ENCODE measurements around the gene IL17RE. TPM values are rescaled to one million over a fixed set of nuclear protein-coding genes. Genes with fewer than 3 reads are reported as not detected.

Gene IL17RE
- total and polyA plus RNA-seq, 2 of the 13 experiments (the other 11 are each of a cell fraction or from before 2014, with no cell fraction given): 14.5 to 24.1 TPM

DNA sequence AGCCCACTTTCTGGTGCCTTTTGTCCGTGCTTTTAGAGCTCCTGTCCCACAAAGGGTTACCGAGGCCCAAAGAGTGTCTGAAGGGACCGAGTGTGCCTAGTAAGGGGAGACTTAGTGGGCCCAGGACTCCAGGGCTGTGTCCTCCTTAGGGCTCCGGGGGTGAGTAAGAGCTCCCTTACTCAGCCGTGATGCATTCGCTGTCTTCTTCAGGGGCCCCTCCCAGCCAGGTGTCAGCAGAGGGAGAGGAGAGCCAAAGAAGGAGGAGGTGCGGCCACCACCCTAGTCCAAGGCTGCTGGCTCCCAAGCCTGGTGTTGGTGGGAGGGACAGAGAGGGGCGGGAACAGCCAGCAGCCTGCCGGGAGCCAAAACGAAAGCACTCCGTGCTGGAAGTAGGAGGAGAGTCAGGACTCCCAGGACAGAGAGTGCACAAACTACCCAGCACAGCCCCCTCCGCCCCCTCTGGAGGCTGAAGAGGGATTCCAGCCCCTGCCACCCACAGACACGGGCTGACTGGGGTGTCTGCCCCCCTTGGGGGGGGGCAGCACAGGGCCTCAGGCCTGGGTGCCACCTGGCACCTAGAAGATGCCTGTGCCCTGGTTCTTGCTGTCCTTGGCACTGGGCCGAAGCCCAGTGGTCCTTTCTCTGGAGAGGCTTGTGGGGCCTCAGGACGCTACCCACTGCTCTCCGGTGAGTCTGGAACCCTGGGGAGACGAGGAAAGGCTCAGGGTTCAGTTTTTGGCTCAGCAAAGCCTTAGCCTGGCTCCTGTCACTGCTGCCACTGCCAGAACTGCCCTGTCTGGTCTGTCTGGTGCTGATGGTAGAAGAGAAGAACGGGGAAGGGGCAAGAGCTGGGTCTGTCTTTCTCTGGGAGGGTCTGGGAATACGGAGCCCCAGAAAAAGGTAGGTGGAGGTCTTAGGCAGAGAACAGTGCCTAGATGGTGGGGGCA is 14.4 kb downstream of the IL17RE start, which contains the start of gene IL17RC (continued):
- TF ChIP-seq SRF (IDR thresholded peaks at IDR 0.05; ENCODE audit: low read depth, low read length) (no peak), ARHGAP35 (CRISPR knock-in tag; IDR thresholded peaks at IDR 0.05; ENCODE audit: borderline replicate concordance) (no peak), MIER3 (CRISPR knock-in tag; IDR thresholded peaks at IDR 0.05; ENCODE audit: borderline replicate concordance) (no peak), JUNB (CRISPR knock-in tag; IDR thresholded peaks at IDR 0.05; ENCODE audit: borderline replicate concordance) (no peak), ZIK1 (CRISPR knock-in tag; IDR thresholded peaks at IDR 0.05; ENCODE audit: borderline replicate concordance, low read depth) (no peak; the same call in 1 of the 2 replicates), ZNF143 (CRISPR knock-in tag; IDR thresholded peaks at IDR 0.05) (peak; percentile 76), NR2F1 (CRISPR knock-in tag; IDR thresholded peaks at IDR 0.05) (no peak), ZFP82 (CRISPR knock-in tag; IDR thresholded peaks at IDR 0.05; ENCODE audit: borderline replicate concordance) (no peak), SAP130 (CRISPR knock-in tag; IDR thresholded peaks at IDR 0.05; ENCODE audit: low read depth) (peak; percentile 85), SIN3A (IDR thresholded peaks at IDR 0.05; ENCODE audit: borderline replicate concordance, low read depth, low read length) (peak; percentile 56; the same call in 1 of the 2 replicates), RNF219 (CRISPR knock-in tag; IDR thresholded peaks at IDR 0.05) (no peak), ZHX1 (CRISPR knock-in tag; IDR thresholded peaks at IDR 0.05; ENCODE audit: low read depth) (no peak), ZNF367 (CRISPR knock-in tag; IDR thresholded peaks at IDR 0.05; ENCODE audit: borderline replicate concordance) (no peak), NBN (conservative IDR thresholded peaks at IDR 0.05) (no peak), FOXO1 (CRISPR knock-in tag; IDR thresholded peaks at IDR 0.05) (no peak)
- TF ChIP-seq, protein P1, sequence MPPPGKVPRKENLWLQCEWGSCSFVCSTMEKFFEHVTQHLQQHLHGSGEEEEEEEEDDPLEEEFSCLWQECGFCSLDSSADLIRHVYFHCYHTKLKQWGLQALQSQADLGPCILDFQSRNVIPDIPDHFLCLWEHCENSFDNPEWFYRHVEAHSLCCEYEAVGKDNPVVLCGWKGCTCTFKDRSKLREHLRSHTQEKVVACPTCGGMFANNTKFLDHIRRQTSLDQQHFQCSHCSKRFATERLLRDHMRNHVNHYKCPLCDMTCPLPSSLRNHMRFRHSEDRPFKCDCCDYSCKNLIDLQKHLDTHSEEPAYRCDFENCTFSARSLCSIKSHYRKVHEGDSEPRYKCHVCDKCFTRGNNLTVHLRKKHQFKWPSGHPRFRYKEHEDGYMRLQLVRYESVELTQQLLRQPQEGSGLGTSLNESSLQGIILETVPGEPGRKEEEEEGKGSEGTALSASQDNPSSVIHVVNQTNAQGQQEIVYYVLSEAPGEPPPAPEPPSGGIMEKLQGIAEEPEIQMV (CRISPR knock-in tag; IDR thresholded peaks at IDR 0.05; ENCODE audit: low read depth): no peak
- TF ChIP-seq, protein P2, sequence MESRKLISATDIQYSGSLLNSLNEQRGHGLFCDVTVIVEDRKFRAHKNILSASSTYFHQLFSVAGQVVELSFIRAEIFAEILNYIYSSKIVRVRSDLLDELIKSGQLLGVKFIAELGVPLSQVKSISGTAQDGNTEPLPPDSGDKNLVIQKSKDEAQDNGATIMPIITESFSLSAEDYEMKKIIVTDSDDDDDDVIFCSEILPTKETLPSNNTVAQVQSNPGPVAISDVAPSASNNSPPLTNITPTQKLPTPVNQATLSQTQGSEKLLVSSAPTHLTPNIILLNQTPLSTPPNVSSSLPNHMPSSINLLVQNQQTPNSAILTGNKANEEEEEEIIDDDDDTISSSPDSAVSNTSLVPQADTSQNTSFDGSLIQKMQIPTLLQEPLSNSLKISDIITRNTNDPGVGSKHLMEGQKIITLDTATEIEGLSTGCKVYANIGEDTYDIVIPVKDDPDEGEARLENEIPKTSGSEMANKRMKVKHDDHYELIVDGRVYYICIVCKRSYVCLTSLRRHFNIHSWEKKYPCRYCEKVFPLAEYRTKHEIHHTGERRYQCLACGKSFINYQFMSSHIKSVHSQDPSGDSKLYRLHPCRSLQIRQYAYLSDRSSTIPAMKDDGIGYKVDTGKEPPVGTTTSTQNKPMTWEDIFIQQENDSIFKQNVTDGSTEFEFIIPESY (CRISPR knock-in tag; IDR thresholded peaks at IDR 0.05): no peak
- TF ChIP-seq, protein P3, sequence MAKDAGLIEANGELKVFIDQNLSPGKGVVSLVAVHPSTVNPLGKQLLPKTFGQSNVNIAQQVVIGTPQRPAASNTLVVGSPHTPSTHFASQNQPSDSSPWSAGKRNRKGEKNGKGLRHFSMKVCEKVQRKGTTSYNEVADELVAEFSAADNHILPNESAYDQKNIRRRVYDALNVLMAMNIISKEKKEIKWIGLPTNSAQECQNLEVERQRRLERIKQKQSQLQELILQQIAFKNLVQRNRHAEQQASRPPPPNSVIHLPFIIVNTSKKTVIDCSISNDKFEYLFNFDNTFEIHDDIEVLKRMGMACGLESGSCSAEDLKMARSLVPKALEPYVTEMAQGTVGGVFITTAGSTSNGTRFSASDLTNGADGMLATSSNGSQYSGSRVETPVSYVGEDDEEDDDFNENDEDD (CRISPR knock-in tag; IDR thresholded peaks at IDR 0.05; ENCODE audit: borderline replicate concordance): peak; percentile 71; the same call in 1 of the 2 replicates

All from HepG2 (cell line).